Thoracic aorta (tissue), 2 donors: ENCODE measurements around the gene ZNF586. TPM values are rescaled to one million over a fixed set of nuclear protein-coding genes. Genes with fewer than 3 reads are reported as not detected.

ENCODE experiments used
- ATAC-seq: fragments of 150-250 bp; one replicate; pipeline ENCODE4 v1.8.0; 2017; ENCODE audit warnings: low read depth; ENCODE audit not compliant: insufficient number of reproducible peaks, low FRiP score
- DNase-seq: peaks from one replicate; pipeline ENCODE4 v3.0.0-alpha.2; 2020; ENCODE audit warnings: low spot score
- H3K27ac ChIP-seq, 2 donors: fragments of 200-600 bp; sonication (generic); 1 replicate in 1 of 2; 2 replicates in 1 of 2; pipeline ENCODE4 v1.5.1; 2016; ENCODE audit warnings: mild to moderate bottlenecking in 2 of 2, moderate library complexity in 2 of 2
- H3K27me3 ChIP-seq: fragments of 200-600 bp; sonication (generic); replicated peaks from 2 replicates; pipeline ENCODE4 v1.6.0; 2016; ENCODE audit warnings: mild to moderate bottlenecking; ENCODE audit not compliant: insufficient read depth
- H3K36me3 ChIP-seq: fragments of 200-600 bp; sonication (generic); one replicate; pipeline ENCODE4 v1.5.1; 2016
- H3K4me1 ChIP-seq, 2 donors: fragments of 200-600 bp; sonication (generic); 1 replicate in 1 of 2; 2 replicates in 1 of 2; pipeline versions ENCODE4 v1.5.1 to v1.6.0; 2016; ENCODE audit warnings: low read depth in 2 of 2, mild to moderate bottlenecking in 1 of 2; ENCODE audit not compliant: control insufficient read depth in 1 of 2
- H3K4me3 ChIP-seq: fragments of 200-600 bp; sonication (generic); 2 replicates; pipeline ENCODE4 v1.5.1; 2016; ENCODE audit warnings: mild to moderate bottlenecking
- H3K9me3 ChIP-seq: fragments of 200-600 bp; sonication (generic); 2 replicates; pipeline ENCODE4 v1.5.1; 2016
- CTCF ChIP-seq: fragments of 200-600 bp; sonication (generic); IDR thresholded peaks from one replicate; pipeline ENCODE4 v1.5.1; 2019; ENCODE audit warnings: antibody characterized with exemption
- total RNA-seq, 2 donors: library from RNA; depleted of rRNA; stranded (reverse); fragments of >200 nt; gene quantifications; one replicate each; pipeline versions ENCODE4 v1.1.0 to v1.2.3, GENCODE V29; 2016

The ZNF586 gene
- total RNA-seq, 2 donors from 2014 or later = 8.7 to 15.4 TPM

DNA sequence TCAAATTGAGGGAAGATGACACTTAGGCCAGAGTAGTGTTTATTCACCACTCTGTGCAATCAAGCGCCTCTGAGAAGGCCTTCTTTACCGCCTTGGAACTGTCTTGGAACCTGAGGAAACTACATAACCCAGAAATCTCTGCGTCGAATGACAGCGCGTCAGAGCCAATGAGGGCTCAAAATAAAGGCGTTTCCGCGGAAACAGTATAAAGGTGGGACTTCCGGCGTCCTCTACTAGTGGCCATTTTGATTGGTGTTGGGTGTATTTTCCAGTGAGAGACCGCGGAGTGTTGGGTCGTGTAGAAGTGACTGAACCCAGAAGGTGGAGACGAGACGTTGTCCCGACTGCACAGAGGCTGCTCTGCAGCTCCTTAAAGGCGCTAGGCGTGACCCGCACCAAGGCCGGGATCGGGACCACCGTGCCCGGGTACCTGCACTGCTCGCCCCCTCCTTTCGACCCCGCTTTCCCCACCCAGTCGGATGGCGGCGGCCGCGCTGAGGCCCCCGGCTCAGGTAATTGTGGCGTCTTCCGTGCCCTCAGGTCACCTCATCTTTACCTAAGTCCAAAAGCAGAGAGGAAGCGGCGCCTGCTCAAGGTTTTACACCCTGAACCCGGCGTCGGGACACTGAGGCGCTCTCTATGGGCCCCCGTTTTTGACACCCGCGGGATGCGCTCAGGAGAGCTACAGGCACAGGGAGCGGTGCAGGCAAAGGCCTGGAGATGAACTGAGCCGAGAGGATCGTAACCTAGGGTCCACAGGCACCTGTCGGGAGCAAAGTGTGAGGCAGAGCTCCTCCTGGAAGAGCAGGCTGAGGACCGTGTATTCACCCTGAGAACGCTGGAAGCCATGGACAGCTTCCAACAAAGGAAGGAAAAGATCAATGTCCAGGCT is 22.6 kb upstream of the ZNF586 start, which contains the start of gene ZNF776:
Gene ZNF776, plus strand, starts transcription at position 236 of the 892 bp plus-strand sequence. Its CDS starts 244 bp downstream, at position 480.
- H3K4me1 ChIP-seq = peaks cover 7 to 14% of the 10 kb centered on the region in 2 donors
- H3K27ac ChIP-seq = peak within 1 kb of the TSS; percentile 33 to 56
- H3K36me3 ChIP-seq = peaks cover 25% of the 10 kb centered on the region
- DNase-seq (peak; percentile 54), ATAC-seq (peak; percentile 89)
- peak within 1 kb of the TSS; percentile 88 for H3K4me3 ChIP-seq
- TF ChIP-seq CTCF = no peak
- peaks cover 30% of the 10 kb centered on the region for H3K9me3 ChIP-seq
- H3K27me3 ChIP-seq = no peaks in the 10 kb centered on the region

DNA sequence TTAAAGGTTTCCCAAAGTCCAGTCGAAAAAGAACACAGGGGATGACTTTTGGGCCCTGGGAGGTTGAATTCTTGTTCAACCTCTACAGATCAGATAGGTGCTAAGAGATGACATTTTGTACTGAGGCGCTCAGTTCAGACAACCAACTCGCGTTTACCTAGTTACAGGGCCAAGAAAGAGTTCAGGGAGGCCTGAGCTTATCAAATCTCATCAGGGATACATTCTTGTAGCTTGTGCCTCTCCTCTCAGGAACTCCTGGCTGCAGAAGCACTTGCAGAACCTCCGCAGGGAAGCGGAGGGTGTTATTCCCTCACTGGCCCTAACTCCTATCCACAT is 22.0 kb upstream of the ZNF586 start:
- H3K4me1 ChIP-seq = peaks cover 7 to 14% of the 10 kb centered on the region in 2 donors
- no peak for TF ChIP-seq CTCF
- DNase-seq (no peak), ATAC-seq (no peak)
- H3K4me3 ChIP-seq = peak overlapping the region; percentile 88
- peaks cover 30% of the 10 kb centered on the region for H3K36me3 ChIP-seq
- H3K27ac ChIP-seq = no peak overlapping the region
- H3K27me3 ChIP-seq = no peaks in the 10 kb centered on the region
- H3K9me3 ChIP-seq = peaks cover 36% of the 10 kb centered on the region

DNA sequence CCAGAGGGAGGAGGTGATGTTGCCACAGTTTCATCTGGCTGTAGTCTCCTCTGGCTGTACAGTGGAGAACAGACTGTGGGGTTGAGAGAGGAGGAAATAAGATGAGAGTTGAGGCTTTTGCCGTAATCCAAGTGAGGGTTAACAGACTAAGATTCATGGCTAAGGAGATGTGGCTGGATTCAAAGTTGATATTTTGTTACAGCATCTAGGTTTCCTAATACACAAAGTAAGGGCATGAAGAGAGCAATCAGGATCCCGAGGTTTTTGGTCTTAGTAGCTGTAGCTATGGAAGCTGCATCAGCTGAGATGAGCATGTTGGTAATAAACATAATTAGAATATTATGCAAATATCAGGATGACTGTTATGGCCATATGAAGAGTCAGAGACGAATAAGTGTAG is 21.4 kb upstream of the ZNF586 start:
- DNase-seq = no peak
- TF ChIP-seq CTCF = no peak
- Histone ChIP-seq H3K36me3 (peaks cover 36% of the 10 kb centered on the region), H3K27me3 (no peaks in the 10 kb centered on the region), H3K4me1 (peaks cover 7 to 14% of the 10 kb centered on the region in 2 donors), H3K27ac (no peak overlapping the region), H3K9me3 (peaks cover 42% of the 10 kb centered on the region), H3K4me3 (peak overlapping the region; percentile 88)
- no peak for ATAC-seq

GRCh38 chr19:57754091-57754673 is 15.3 kb upstream of the ZNF586 start:
- H3K4me3 ChIP-seq = no peak overlapping the region
- TF ChIP-seq CTCF = no peak
- H3K27ac ChIP-seq = no peak overlapping the region
- no peaks in the 10 kb centered on the region for H3K4me1 ChIP-seq
- H3K27me3 ChIP-seq = no peaks in the 10 kb centered on the region
- peaks cover 87% of the 10 kb centered on the region for H3K9me3 ChIP-seq
- peaks cover 85% of the 10 kb centered on the region for H3K36me3 ChIP-seq
- no peak for ATAC-seq
- DNase-seq = no peak

GRCh38 chr19:57755031-57755430 is 14.4 kb upstream of the ZNF586 start:
- Histone ChIP-seq H3K4me3 (no peak overlapping the region), H3K36me3 (peaks cover 86% of the 10 kb centered on the region), H3K9me3 (peaks cover 85% of the 10 kb centered on the region), H3K27me3 (no peaks in the 10 kb centered on the region), H3K27ac (no peak overlapping the region), H3K4me1 (no peaks in the 10 kb centered on the region)
- no peak for TF ChIP-seq CTCF
- no peak for ATAC-seq
- no peak for DNase-seq
